Memory B cell (primary cell): Measurements from ENCODE around the gene ATP5F1D.

ENCODE experiments used
- ATAC-seq: fragments of 150-1000 bp; cut with Tn5 transposase; 2 replicates; pipeline ENCODE4 v1.10.0; 2021; ENCODE audit warnings: low read depth, mild to moderate bottlenecking, moderate library complexity
- DNase-seq, 2 donors: peaks; one replicate each; pipeline ENCODE4 v3.0.0; 2022; ENCODE audit warnings: low spot score in 2 of 2
- H3K27ac Mint-ChIP-seq: one replicate; pipeline ENCODE4 v1.8.0; 2022; ENCODE audit warnings: mild to moderate bottlenecking, moderate library complexity, mixed read lengths
- H3K27me3 Mint-ChIP-seq: one replicate; pipeline ENCODE4 v1.8.0; 2022; ENCODE audit warnings: mixed read lengths
- H3K36me3 Mint-ChIP-seq: one replicate; pipeline ENCODE4 v1.8.0; 2022; ENCODE audit warnings: mild to moderate bottlenecking, mixed read lengths
- H3K4me1 Mint-ChIP-seq: one replicate; pipeline ENCODE4 v1.8.0; 2022; ENCODE audit warnings: mixed read lengths
- H3K4me3 Mint-ChIP-seq: one replicate; pipeline ENCODE4 v1.8.0; 2022; ENCODE audit warnings: mild to moderate bottlenecking, moderate library complexity, mixed read lengths
- H3K9me3 Mint-ChIP-seq: one replicate; pipeline ENCODE4 v1.8.0; 2022; ENCODE audit warnings: mixed read lengths

ATP5F1D gene

GRCh38 chr19:1225440-1226226, 15.9 kb upstream of the ATP5F1D start:
- Mint-ChIP-seq H3K4me3 (no peak overlapping the region), H3K27me3 (no peaks in the 10 kb centered on the region), H3K9me3 (no peaks in the 10 kb centered on the region), H3K4me1 (no peaks in the 10 kb centered on the region), H3K27ac (no peak overlapping the region), H3K36me3 (peaks cover 3% of the 10 kb centered on the region)
- ATAC-seq, result no peak
- DNase-seq, result no peak

GRCh38 chr19:1226227-1226518, 15.4 kb upstream of the ATP5F1D start:
- ATAC-seq (no peak), DNase-seq (no peak)
- Mint-ChIP-seq H3K9me3 (no peaks in the 10 kb centered on the region), H3K4me1 (no peaks in the 10 kb centered on the region), H3K27me3 (no peaks in the 10 kb centered on the region), H3K4me3 (no peak overlapping the region), H3K27ac (no peak overlapping the region), H3K36me3 (peaks cover 3% of the 10 kb centered on the region)

GRCh38 chr19:1226522-1227303, 14.8 kb upstream of the ATP5F1D start:
- H3K27ac Mint-ChIP-seq, result no peak overlapping the region

GRCh38 chr19:1227304-1228054, 14.1 kb upstream of the ATP5F1D start:
- no peak overlapping the region for H3K27ac Mint-ChIP-seq
- no peaks in the 10 kb centered on the region for H3K9me3 Mint-ChIP-seq
- peaks cover 3% of the 10 kb centered on the region for H3K36me3 Mint-ChIP-seq
- H3K27me3 Mint-ChIP-seq, result no peaks in the 10 kb centered on the region
- DNase-seq, result no peak
- H3K4me1 Mint-ChIP-seq, result no peaks in the 10 kb centered on the region
- no peak for ATAC-seq
- H3K4me3 Mint-ChIP-seq, result no peak overlapping the region

More at GRCh38 chr19:1226522-1227303, 14.8 kb upstream of the ATP5F1D start:
- H3K4me1 Mint-ChIP-seq, result no peaks in the 10 kb centered on the region
- H3K36me3 Mint-ChIP-seq, result peaks cover 3% of the 10 kb centered on the region
- H3K27me3 Mint-ChIP-seq, result no peaks in the 10 kb centered on the region
- no peaks in the 10 kb centered on the region for H3K9me3 Mint-ChIP-seq
- ATAC-seq, result no peak
- DNase-seq, result no peak
- H3K4me3 Mint-ChIP-seq, result no peak overlapping the region

GRCh38 chr19:1228161-1228957, 13.2 kb upstream of the ATP5F1D start:
- DNase-seq (no peak), ATAC-seq (no peak)
- Mint-ChIP-seq H3K36me3 (peaks cover 3% of the 10 kb centered on the region), H3K9me3 (no peaks in the 10 kb centered on the region), H3K4me3 (no peak overlapping the region), H3K27ac (no peak overlapping the region), H3K4me1 (no peaks in the 10 kb centered on the region), H3K27me3 (no peaks in the 10 kb centered on the region)

- Mint-ChIP-seq H3K4me1 (no peaks in the 10 kb centered on the region), H3K9me3 (no peaks in the 10 kb centered on the region), H3K27me3 (no peaks in the 10 kb centered on the region), H3K27ac (no peak overlapping the region), H3K4me3 (no peak overlapping the region), H3K36me3 (peaks cover 3% of the 10 kb centered on the region)
- DNase-seq (no peak), ATAC-seq (no peak)
Observed at GRCh38 chr19:1229056-1229923, 12.3 kb upstream of the ATP5F1D start.

GRCh38 chr19:1229924-1230782, 11.4 kb upstream of the ATP5F1D start:
- no peak overlapping the region for H3K4me3 Mint-ChIP-seq
- no peak for DNase-seq
- H3K27ac Mint-ChIP-seq, result no peak overlapping the region
- H3K36me3 Mint-ChIP-seq, result peaks cover 3% of the 10 kb centered on the region
- no peak for ATAC-seq
- no peaks in the 10 kb centered on the region for H3K9me3 Mint-ChIP-seq
- H3K4me1 Mint-ChIP-seq, result no peaks in the 10 kb centered on the region
- no peaks in the 10 kb centered on the region for H3K27me3 Mint-ChIP-seq

GRCh38 chr19:1230783-1231489, 10.6 kb upstream of the ATP5F1D start:
- no peaks in the 10 kb centered on the region for H3K4me1 Mint-ChIP-seq
- no peak overlapping the region for H3K27ac Mint-ChIP-seq
- H3K36me3 Mint-ChIP-seq, result peaks cover 3% of the 10 kb centered on the region
- no peak overlapping the region for H3K4me3 Mint-ChIP-seq
- DNase-seq (no peak), ATAC-seq (no peak)
- H3K27me3 Mint-ChIP-seq, result no peaks in the 10 kb centered on the region
- no peaks in the 10 kb centered on the region for H3K9me3 Mint-ChIP-seq

- H3K4me1 Mint-ChIP-seq, result no peaks in the 10 kb centered on the region
- H3K9me3 Mint-ChIP-seq, result no peaks in the 10 kb centered on the region
- H3K36me3 Mint-ChIP-seq, result peaks cover 3% of the 10 kb centered on the region
- H3K27ac Mint-ChIP-seq, result peak overlapping the region; percentile 41
- no peaks in the 10 kb centered on the region for H3K27me3 Mint-ChIP-seq
- ATAC-seq (no peak), DNase-seq (no peak)
- no peak overlapping the region for H3K4me3 Mint-ChIP-seq
Observed at GRCh38 chr19:1231729-1232637, 9.6 kb upstream of the ATP5F1D start.

GRCh38 chr19:1232652-1233072, 8.9 kb upstream of the ATP5F1D start:
- ATAC-seq, result no peak

GRCh38 chr19:1233115-1233667, 8.4 kb upstream of the ATP5F1D start:
- ATAC-seq (no peak), DNase-seq (no peak)
- Mint-ChIP-seq H3K4me1 (peaks cover under 1% of the 10 kb centered on the region), H3K27ac (no peak overlapping the region), H3K36me3 (peaks cover under 1% of the 10 kb centered on the region), H3K4me3 (no peak overlapping the region), H3K9me3 (no peaks in the 10 kb centered on the region), H3K27me3 (peaks cover under 1% of the 10 kb centered on the region)

More at GRCh38 chr19:1232652-1233072, 8.9 kb upstream of the ATP5F1D start:
- Mint-ChIP-seq H3K27ac (peak overlapping the region; percentile 41), H3K9me3 (no peaks in the 10 kb centered on the region), H3K4me3 (no peak overlapping the region), H3K27me3 (no peaks in the 10 kb centered on the region), H3K36me3 (peaks cover 3% of the 10 kb centered on the region), H3K4me1 (no peaks in the 10 kb centered on the region)
- no peak for DNase-seq
